Measurements from ENCODE around the gene HES6.
"Not testable (repeated sequence)": the region's sequence is repeated elsewhere in the genome, so short reads cannot be mapped to it uniquely, and the experiment has no call there.

Gene HES6

DNA sequence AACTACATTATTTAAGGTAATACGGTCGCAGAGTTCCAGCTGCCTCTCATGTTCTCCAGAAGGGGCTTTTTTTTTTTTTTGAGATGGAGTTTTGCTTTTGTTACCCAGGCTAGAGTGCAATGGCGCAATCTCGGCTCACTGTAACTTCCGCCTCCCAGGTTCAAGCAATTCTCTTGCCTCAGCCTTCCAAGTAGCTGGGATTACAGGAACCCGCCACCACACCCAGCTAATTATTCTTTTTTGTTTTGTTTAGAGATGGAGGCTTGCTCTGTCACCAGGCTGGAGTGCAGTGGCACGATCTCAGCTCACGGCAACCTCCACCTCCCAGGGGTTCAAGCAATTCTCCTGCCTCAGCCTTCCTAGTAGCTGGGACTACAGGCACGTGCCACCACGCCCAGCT is 33.6 kb upstream of the HES6 start:
- DNase-seq (ENCODE audit: low read depth in 2 of 2): not testable (repeated sequence)

DNA sequence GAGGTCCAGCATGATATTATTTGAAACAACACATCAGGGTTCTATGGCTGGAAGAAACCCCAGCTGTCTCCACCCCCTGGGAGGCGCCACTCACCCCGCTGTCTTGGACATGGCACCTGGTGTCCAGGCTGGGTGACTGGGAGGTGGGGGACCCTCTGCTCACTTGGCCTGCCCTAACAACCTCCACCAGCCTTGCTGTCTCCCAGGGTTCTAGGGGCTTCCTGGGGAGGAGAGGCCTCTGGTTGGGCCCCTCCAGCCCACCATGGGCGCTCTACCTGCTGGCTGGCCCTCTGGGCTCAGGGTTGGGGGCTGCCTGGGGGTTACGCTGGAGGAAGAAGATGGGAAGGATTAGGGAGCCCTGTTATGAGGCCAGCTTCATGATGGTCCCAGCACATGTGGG is 32.3 kb upstream of the HES6 start:
- no peak for DNase-seq (ENCODE audit: low read depth in 2 of 2)

DNA sequence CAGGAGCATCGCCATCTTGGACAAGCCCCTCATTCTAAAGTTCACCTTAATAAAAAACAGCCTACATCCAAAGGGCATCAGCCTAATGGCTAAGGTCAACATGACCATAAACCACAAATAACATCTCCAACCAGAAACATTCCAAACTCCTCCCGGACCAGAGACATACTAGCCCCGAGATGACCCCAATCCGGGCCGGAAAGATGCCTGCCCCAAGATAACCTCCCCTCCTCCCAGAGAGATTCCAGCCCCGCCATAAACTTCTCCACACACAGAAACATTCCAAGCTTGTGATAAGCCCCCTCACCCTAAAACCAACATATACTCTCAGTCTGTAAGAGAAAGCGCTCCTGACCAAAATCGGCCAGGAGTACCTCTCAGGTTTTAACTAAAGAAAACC is 31.8 kb upstream of the HES6 start:
- DNase-seq (ENCODE audit: low read depth in 2 of 2): not testable (repeated sequence)

DNA sequence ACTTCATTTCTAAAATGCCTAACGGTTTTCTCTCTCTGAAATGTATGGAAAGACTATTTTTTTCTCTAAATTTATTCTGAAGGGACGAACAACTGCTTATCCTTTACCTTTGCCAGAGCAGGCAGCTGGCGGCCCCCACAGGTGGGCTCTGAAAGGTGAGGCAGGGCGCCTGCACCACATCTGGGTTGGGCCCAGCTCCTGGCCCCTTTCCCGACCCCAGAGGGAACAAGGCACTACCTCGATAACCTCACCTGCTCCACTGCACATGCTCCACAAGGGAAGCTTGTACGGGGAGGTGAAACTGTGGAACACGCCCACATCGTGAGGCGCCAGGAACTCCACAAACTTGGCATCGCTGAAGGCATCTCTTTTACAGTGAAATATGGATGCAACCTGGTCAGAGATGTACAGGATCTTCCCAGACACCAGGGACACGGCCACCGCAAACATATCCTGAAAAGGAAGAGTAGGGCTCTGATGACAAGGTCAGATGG is 31.3 kb upstream of the HES6 start:
- no peak for DNase-seq (ENCODE audit: low read depth in 2 of 2)

DNA sequence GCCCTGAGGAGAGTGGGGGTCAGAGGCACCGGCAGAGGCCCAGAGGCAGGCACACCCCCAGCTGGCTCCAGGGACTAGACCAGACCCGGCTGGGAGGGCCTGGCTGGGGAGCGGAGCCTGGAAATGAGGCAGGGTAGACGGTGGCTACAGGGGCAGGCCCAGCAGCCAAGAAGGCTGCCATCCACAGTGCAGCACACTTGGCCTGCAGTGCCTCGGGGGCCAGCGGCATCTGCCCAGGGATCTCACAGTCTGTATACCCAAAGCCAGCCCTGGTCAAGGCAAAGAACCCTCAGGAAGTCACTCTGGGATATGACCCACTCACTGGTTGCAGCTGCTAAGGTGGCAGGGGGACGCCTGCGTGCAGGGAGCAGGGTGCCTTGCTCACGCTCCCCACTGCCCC is 30.8 kb upstream of the HES6 start:
- DNase-seq (ENCODE audit: low read depth in 2 of 2): no peak

DNA sequence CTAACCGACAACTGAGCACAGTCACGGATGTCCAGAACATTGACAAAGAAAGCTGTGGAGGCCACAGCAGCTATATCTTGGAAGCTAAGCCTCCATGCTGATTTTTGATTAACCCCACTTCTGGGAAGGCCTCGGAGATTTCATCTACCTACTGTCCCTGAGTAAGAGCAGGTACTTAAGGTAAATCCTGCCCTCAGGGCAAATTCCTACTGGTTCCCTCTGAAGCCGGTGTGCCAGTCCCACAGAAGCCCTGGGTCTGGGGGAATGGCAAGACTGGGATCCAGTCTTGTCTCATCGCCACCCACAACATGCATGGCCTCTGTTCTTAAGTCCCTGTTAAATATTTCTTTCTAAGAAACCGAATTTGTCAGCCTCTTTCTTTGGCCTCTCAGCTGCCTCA is 29.9 kb upstream of the HES6 start:
- DNase-seq (ENCODE audit: low read depth in 2 of 2): no peak

DNA sequence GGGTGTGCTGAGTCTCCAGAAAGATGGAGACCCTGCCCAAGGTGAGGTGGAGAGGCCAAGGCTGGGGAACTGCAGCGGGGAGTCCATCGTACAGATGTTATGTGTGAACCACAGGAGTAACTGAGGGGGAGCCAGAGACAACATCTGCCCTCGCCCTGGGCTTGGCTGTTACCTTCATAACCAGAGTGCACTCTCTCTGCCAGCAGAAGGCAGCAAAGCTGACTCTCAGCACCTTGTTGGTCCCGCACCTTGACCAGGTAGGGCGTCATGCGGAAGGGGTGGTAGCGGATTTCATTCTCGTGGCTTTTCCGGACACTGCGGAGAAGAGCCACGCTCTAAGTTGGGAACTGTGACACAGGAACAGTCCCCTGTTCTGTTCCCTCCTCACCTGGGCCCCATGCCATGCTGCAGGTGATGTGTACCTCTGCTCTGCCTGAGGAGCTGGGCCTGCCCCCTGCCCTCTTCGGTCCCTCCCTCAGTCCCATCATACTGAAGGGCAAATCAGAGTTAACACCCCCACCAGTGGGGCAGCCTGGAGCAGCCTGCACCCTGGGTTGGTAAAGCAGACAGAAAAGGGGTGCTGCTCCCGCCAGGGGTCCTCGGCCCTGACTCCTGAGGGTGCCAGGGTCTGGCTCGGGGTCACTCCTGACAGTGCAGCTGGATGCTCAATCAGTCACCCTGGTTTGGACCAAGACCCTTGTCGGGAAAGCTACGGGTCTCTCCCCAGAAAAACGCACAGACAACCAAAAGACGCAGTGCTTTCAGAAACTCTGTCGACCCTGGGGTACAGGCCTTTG is 28.2 kb upstream of the HES6 start:
- DNase-seq (ENCODE audit: low read depth in 2 of 2): no peak

DNA sequence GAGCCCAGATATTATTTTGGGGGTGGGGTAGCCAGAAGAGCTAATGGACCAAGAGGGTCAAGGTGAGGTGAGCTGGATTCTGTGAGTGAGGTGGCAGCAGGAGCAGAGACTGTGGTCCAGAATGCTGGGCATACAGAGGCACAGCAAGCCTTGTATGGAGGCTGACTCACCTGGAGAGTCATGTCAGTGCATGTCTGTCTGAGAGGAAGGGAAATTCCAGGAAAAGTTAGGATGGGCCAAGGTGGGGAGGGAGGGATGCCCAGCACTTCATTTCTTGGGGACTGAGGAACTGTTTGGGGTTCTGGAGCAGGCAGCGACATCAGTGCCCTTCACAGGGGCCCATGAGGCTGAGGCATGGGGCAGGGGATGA is 27.5 kb upstream of the HES6 start:
- DNase-seq (ENCODE audit: low read depth in 2 of 2): no peak

DNA sequence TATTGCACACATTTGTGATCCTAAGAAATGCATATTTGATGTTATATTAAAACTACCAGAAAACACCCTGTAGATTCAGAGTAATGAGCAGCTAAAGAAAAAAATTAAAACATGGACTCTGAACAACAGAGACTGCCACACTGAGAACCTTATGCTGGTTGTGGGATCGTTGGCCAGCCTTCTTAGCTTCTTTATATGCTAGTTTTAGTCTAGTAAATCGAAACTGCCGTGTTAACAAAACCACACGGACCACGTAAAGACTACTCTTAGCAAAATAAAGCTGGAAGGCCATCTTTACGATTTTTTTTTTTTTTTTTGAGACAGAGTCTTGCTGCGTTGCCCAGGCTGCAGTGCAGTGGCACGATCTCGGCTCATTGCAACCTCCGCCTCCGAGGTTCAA is 25.8 kb upstream of the HES6 start:
- DNase-seq (ENCODE audit: low read depth in 2 of 2): no peak

DNA sequence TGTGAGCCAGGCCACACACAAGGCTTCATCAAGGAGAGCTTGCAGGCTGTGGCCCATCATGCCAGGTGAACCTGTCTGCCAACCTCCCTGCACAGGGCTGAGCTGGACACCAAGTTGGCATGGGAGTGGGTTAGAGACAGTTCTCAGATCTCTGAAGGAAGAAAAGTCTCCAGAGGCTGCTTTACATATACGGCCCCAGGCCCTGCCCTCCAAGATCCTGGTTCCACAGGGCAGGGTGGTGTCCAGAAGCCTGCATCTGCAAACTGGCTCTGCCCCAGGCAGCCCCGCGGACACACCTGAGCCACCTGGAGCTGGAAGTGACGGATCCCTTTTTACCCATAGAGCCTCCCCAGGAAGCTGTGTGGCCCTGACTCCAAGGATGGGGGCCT is 24.2 kb upstream of the HES6 start:
- no peak for DNase-seq (ENCODE audit: low read depth in 2 of 2)

DNA sequence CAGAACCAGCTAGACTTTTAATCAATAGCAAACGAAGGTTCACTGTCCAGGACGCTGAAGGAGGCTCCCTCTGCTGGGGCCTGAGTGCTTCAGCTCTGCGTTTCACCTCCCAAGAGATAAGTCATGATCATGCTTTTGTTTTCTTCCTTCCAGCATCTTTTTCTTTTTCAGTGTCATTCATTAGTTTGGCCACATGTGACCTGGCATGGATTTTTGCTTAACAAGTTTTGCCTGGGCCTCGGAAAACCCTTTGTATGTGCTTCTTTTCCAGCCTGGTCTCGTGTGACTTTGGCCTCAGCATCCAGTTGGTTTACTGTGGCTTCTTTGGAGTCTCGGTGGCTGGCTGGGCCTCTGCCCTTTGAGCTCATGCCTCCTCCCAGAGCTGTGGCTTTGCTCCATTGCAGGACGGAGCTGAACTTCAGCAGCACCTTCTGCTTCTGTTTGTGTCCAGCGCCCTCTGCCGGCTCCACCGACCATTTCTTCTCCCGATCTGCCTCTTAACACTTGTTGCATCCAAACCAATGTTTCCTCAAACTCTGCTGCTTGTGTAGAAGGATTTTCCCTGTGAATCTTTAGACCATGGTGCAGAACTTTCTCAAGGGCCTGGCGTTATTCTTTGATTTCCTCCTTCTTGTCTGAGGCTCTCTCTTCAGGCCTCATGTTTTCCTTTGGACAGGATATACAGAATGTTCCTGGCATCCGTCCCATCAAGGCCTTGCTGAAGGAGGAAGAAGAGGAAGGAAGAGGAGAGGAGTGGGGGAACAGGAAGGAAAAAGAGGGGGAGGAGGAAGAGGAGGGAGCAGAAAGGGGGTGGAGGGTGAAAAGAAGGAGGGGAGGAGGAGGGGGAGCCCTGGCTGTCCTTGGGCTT is 23.6 kb upstream of the HES6 start:
- peak; percentile 49 to 57 for DNase-seq (ENCODE audit: low read depth in 2 of 2)

DNA sequence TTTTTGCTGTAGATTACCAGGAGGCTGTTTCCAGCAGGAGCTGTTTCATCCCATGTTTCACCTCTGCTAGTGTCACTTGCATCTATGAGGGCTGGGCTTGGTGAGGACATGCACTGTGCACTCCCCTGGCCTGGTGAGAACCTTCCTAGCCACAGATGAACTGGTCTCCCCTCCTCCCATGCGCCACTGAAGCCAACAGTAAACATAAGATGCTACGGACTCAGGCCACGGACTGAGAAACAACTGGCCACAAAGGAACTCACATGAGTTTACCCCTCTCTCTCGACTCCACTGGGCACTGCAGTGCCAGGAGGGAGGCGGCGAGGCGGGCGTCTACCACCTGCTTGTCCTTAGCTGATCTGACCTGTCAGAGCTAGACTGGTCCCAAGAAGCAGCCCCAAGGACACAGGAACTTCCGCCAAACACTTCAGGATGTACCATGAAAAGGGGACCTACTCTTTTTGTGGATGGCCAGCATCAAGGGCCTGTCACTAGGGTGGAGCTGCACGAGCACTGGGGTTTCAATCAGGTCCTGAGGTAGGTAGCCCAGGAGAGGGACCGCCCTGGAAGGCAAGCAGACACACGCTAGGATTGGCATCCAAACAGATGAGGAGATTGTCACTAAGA is 22.8 kb upstream of the HES6 start:
- DNase-seq (ENCODE audit: low read depth in 2 of 2): no peak

DNA sequence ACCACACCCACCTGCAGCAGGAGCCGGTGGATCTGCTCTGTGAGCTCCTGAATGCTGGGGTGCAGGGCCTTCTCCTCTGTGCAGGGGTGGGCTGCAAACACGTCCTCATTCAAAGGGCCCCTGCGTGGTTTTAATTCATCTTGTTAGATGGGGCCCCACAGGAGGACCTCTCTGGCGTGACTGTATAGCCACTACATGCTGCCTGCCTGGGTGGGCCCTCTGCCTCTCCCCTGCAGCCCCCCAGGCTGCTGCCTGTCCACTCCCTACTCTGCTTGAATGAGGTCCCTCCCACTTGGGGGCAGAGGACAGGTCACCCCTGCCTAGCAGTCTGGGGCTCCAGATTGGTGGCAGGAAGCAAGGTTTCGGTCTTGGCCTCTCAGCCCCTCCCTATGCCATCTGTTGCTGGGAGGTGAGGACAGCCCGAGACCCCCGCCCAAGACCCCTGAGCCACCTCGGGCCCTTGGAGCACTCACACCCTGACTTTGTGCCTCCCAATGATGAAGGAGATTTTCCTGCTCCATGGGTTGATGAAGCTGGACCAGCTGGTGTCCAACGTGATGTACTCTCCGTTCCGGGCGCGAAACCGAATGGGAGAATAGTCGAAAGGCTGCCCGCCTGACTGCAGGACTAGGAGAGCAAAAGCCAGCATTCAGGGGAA is 22.0 kb upstream of the HES6 start:
- DNase-seq (ENCODE audit: low read depth in 2 of 2): no peak

DNA sequence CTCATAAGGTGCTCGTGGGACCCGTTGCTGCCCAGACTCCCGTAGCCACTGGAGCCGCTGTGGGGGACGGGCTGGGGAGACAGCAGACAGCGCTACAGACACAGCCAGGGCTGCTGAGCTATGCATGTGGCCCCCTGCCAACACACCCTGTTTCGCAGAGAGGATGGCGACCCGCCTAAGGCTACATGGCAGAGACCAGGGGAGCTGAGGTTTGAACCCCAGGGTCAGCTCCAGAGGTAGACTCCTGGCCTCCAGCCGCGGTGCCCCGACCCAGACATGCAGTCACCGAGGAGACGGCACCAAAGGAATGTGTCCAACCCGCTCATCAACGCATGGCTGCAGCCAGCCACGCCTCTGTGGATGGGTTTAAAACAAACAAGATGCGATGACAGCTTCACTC is 21.0 kb upstream of the HES6 start:
- no peak for DNase-seq (ENCODE audit: low read depth in 2 of 2)

DNA sequence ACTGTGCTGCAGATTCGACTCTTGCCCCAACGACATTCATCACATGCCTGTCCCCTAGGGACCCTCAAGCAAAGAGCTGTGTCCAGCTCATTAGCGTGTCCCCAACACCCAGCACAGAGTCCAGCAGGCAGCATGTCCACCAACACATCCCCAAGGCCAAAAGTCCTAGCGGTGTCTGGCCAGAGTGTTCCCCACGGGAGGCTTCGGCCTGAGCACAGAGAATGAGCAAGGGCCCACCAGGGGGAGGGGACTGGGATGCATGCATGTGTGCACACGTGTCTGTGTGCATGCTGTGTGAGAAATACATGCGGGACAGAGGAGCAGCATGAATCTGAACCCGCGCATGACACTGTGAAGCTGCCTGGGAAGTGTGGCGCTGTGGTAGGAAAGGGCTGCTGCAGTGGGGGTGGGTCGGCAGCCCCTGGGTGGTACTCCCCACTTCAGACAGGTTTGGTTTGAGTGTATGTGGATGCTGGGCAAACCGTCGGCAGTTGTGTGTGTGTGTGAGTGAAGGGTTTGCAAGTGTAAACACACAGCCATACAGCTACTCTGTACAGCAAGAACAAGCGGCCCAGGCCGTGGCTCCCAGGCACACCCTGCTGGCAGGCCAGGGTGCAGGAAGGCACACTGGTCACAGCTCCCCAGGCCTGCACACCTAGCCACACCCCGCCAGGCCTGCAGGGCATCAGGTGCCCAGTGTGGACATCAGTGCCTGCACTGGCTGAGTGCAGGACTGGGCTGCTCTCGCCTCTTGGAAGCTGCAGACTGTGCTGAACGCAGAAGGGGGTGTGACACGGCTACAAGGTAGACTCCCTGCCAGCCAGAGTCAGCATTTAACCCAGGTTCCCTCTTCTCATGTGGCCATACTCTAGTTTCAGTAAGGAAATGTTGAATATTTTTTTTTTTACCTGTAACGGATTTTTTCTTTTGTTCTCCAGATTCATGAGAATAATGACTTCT is 19.5 kb upstream of the HES6 start:
- no peak for DNase-seq (ENCODE audit: low read depth in 2 of 2)

DNA sequence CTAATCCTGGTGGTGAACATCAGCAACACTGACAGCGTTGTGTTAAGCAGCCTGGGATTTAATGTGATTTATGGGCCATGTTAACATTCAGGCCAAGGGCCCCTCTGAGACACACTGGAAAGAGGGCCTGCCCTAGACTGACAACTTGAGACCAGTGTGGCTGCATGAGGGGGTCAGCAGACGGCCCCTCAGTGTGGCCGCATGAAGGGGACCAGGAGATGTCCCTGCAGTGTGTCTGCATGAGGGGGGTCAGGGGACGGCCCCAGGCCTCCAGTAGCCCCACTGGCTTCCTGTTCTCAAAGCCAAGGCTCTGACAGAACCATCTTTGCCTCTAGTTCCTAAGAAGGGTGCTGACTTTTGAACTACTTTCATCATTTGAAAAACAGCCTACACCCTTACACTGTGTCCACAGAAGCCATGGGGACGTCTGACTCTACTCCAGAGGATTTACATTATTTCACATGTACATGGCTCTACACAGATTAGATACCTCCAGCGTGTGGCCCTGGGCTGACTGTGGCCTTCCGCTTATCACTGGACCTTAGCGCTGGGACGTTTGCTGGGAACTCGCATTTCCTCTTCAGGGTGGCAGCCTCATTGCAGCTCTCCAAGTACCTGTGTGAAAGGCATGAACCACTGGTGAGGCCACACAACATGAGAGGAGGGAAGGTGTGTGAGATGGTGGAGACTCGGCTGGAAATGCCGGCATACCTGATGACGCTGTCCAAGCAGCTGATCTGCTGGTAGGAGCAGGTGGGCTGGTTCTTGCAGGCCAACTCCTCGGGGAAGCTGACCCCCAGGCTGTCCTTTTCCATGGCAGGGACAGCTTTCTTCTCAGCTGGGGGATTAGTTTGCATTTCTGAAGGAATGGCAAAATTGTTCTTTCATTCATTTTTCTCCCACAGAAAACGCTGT is 18.2 kb upstream of the HES6 start:
- no peak for DNase-seq (ENCODE audit: low read depth in 2 of 2)

DNA sequence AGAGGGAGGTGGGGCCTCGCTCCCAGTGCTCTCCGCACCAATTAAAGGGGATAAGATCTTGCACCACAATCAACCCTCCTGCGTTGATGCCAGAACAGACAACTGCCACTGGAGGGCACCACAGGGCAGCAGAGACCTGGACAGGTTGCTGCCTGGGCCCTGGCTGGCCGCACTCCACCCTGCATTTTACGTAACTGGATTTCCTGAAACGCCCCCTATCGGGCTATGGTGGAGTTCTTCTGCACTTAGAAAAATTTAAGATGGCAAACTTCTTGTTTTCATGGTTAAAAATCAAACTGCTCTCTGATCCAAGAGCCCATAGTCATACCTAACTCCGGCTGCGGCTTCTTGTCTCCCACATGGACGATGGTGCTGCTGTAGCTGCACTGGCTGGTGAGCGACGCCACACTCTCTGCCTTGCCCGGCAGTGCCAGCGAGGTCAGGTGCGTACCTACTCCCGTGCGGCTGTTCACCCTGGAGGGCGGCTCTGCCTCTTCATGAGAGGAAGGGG is 16.8 kb upstream of the HES6 start:
- DNase-seq (ENCODE audit: low read depth in 2 of 2): no peak

DNA sequence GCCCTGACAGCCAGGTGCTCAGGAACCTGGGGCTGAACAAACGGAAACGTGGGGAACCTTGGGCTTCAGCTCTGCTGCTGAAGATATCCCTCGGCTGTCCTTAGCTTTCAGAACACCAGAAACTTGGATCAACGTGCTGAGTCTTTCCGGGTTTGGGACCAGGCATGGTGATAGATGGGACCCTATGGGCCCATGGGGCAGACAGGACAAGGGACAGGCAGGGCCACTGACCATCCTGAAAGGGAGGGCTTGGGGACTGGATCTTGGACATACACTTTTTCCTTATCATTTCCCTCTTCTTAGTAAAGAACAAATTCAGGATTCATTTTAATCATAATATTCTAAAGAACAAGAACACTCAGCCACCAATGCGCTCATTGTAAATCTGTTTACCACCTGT is 16.3 kb upstream of the HES6 start:
- no peak for DNase-seq (ENCODE audit: low read depth in 2 of 2)

DNA sequence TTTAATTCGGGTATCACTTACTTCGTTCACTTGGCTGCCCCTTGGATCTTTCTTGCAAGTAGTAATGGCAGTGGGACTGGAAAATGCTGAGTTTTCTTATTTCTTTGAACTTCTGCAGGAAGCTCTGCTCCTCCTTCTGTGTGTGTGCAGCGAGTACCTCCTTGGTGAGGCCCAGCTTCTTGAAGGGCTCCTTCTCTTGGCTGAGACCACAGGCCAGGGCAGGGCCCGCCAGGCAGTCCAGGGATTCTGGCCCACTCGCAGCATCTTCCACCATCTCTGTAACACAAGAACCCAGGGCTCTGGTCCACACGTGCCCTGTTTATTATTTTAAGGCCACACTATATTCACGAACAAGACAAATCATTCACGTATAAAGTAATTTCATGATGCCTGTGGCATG is 15.8 kb upstream of the HES6 start:
- DNase-seq (ENCODE audit: low read depth in 2 of 2): no peak

DNA sequence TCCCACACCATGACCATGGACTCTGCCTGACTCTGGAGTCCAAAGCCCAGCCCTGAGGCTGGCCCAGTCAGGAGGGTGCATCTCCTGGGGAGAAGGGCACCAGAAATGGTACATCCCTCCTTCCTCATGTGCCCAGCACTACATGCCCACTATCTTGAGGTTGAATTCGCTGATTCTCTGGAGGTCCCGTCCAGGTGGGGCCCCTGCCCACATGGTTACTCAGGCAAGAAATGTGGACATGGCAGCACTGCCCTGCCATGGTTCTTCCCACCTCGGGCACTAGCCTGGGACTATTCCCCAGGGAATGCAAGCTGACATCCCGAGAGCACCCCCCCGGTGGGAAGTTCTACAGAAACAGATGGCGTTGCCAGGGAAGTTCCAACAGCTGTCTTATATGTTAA is 15.3 kb upstream of the HES6 start:
- no peak for DNase-seq (ENCODE audit: low read depth in 2 of 2)

Data from fibroblast of skin of left biceps (primary cell).